KOPT-K1 (cell line): ENCODE results near the gene PSMB7.
"Not testable (repeated sequence)": the region's sequence is repeated elsewhere in the genome, so short reads cannot be mapped to it uniquely, and the experiment has no call there.

ENCODE experiments used
- H3K27ac ChIP-seq: fragments of 200-600 bp; sonication (generic); 2 replicates; pipeline ENCODE4 v1.5.1; 2016; ENCODE audit warnings: antibody characterized with exemption, mild to moderate bottlenecking, low read depth, low read length; ENCODE audit not compliant: poor library complexity, severe bottlenecking
- H3K36me3 ChIP-seq: fragments of 200-600 bp; sonication (generic); 2 replicates; pipeline ENCODE4 v1.5.1; 2017; ENCODE audit warnings: antibody characterized with exemption, mild to moderate bottlenecking, low read length, moderate library complexity; ENCODE audit not compliant: insufficient read depth
- H3K9me3 ChIP-seq: fragments of 200-600 bp; sonication (generic); 2 replicates; pipeline ENCODE4 v1.5.1; 2017; ENCODE audit warnings: antibody characterized with exemption, low read length, mild to moderate bottlenecking; ENCODE audit not compliant: insufficient read depth, poor library complexity, severe bottlenecking

PSMB7 gene

GRCh38 chr9:124428751-124429529 is 13.7 kb upstream of the PSMB7 start:
- H3K36me3 ChIP-seq, result no peaks in the 10 kb centered on the region
- H3K27ac ChIP-seq, result no peak overlapping the region
- H3K9me3 ChIP-seq, result no peaks in the 10 kb centered on the region

GRCh38 chr9:124427281-124427680 is 12.0 kb upstream of the PSMB7 start:
- no peaks in the 10 kb centered on the region for H3K36me3 ChIP-seq
- H3K27ac ChIP-seq, result no peak overlapping the region
- H3K9me3 ChIP-seq, result no peaks in the 10 kb centered on the region

GRCh38 chr9:124426361-124426760 is 11.1 kb upstream of the PSMB7 start:
- no peaks in the 10 kb centered on the region for H3K36me3 ChIP-seq
- no peaks in the 10 kb centered on the region for H3K9me3 ChIP-seq
- no peak overlapping the region for H3K27ac ChIP-seq

GRCh38 chr9:124425733-124426132 is 10.5 kb upstream of the PSMB7 start:
- H3K36me3 ChIP-seq, H3K9me3 ChIP-seq, H3K27ac ChIP-seq: not testable (repeated sequence)

GRCh38 chr9:124423591-124423990 is 8.3 kb upstream of the PSMB7 start:
- no peaks in the 10 kb centered on the region for H3K9me3 ChIP-seq
- H3K36me3 ChIP-seq, result no peaks in the 10 kb centered on the region
- no peak overlapping the region for H3K27ac ChIP-seq

GRCh38 chr9:124423155-124423554 is 7.9 kb upstream of the PSMB7 start:
- Histone ChIP-seq H3K9me3 (no peaks in the 10 kb centered on the region), H3K36me3 (no peaks in the 10 kb centered on the region), H3K27ac (no peak overlapping the region)

- Histone ChIP-seq H3K36me3 (no peaks in the 10 kb centered on the region), H3K27ac (no peak overlapping the region), H3K9me3 (no peaks in the 10 kb centered on the region)
These were observed 5.8 kb upstream of the PSMB7 start for GRCh38 chr9:124420991-124421543.

GRCh38 chr9:124419832-124420489 is 4.7 kb upstream of the PSMB7 start:
- no peak overlapping the region for H3K27ac ChIP-seq
- H3K36me3 ChIP-seq, result no peaks in the 10 kb centered on the region

GRCh38 chr9:124415852-124416484 is 726 bp upstream of the PSMB7 start:
- H3K9me3 ChIP-seq, result no peaks in the 10 kb centered on the region
- H3K27ac ChIP-seq, result peak overlapping the region; percentile 71
- peaks cover 34% of the 10 kb centered on the region for H3K36me3 ChIP-seq

More at GRCh38 chr9:124419832-124420489, 4.7 kb upstream of the PSMB7 start:
- no peaks in the 10 kb centered on the region for H3K9me3 ChIP-seq

- Histone ChIP-seq H3K9me3 (no peaks in the 10 kb centered on the region), H3K27ac (peak overlapping the region; percentile 71), H3K36me3 (peaks cover 48% of the 10 kb centered on the region)
These were observed 630 bp downstream of the PSMB7 start for GRCh38 chr9:124414612-124415011.

- Histone ChIP-seq H3K36me3 (peaks cover 72% of the 10 kb centered on the region), H3K27ac (no peak overlapping the region), H3K9me3 (no peaks in the 10 kb centered on the region)
These were observed 3.0 kb downstream of the PSMB7 start for GRCh38 chr9:124412228-124412575.

- H3K36me3 ChIP-seq, result peaks cover 77% of the 10 kb centered on the region
These were observed 3.6 kb downstream of the PSMB7 start for GRCh38 chr9:124411514-124412227.

GRCh38 chr9:124410321-124410913 is 4.8 kb downstream of the PSMB7 start:
- Histone ChIP-seq H3K36me3 (peaks cover 90% of the 10 kb centered on the region), H3K9me3 (no peaks in the 10 kb centered on the region), H3K27ac (no peak overlapping the region)

More at GRCh38 chr9:124411514-124412227, 3.6 kb downstream of the PSMB7 start:
- H3K9me3 ChIP-seq, result no peaks in the 10 kb centered on the region
- H3K27ac ChIP-seq, result no peak overlapping the region

GRCh38 chr9:124409410-124409809 is 5.8 kb downstream of the PSMB7 start:
- H3K36me3 ChIP-seq, result peaks cover 97% of the 10 kb centered on the region
- H3K9me3 ChIP-seq, result no peaks in the 10 kb centered on the region
- no peak overlapping the region for H3K27ac ChIP-seq
